Smooth muscle cell of the brain vasculature (primary cell): ENCODE data around the gene AOX1.
"Not testable (repeated sequence)": the region's sequence is repeated elsewhere in the genome, so short reads cannot be mapped to it uniquely, and the experiment has no call there.

Source experiments
- DNase-seq: peaks from one replicate; pipeline ENCODE4 v3.0.0-alpha.2; 2012; ENCODE audit warnings: low read depth, low spot score

Gene AOX1

GRCh38 chr2:200700856-200701255 lies 115.0 kb downstream of the AOX1 start:
- no peak for DNase-seq

- DNase-seq = no peak
Measured at GRCh38 chr2:200702044-200702443, 116.2 kb downstream of the AOX1 start.

GRCh38 chr2:200702646-200703118 lies 116.9 kb downstream of the AOX1 start:
- no peak for DNase-seq

GRCh38 chr2:200703127-200703925 lies 117.5 kb downstream of the AOX1 start:
- DNase-seq = peak; percentile 41

GRCh38 chr2:200703926-200704637 lies 118.3 kb downstream of the AOX1 start:
- no peak for DNase-seq

GRCh38 chr2:200705305-200706041 lies 119.7 kb downstream of the AOX1 start:
- no peak for DNase-seq

- DNase-seq = no peak
Measured at GRCh38 chr2:200708943-200709342, 123.1 kb downstream of the AOX1 start.

GRCh38 chr2:200713003-200713703 lies 127.3 kb downstream of the AOX1 start:
- peak; percentile 82 for DNase-seq

GRCh38 chr2:200713704-200714064 lies 127.9 kb downstream of the AOX1 start:
- no peak for DNase-seq

GRCh38 chr2:200715014-200715413 lies 129.2 kb downstream of the AOX1 start:
- not testable (repeated sequence) for DNase-seq

GRCh38 chr2:200716386-200716785 lies 130.6 kb downstream of the AOX1 start:
- no peak for DNase-seq
